HepG2 (cell line): ENCODE measurements around the gene DNMT3A. TPM values are rescaled to one million over a fixed set of nuclear protein-coding genes. Genes with fewer than 3 reads are reported as not detected.
A peak's percentile ranks its signal among the peaks of the same experiment; 100 is the strongest.

Source experiments
- ATF6 ChIP-seq: sonication (generic); formaldehyde crosslinking; conservative IDR thresholded peaks from 2 replicates; pipeline ENCODE4 v1.4.0; 2020; ENCODE audit warnings: missing genetic modification reagents
- FOSL1 ChIP-seq: sonication (generic); formaldehyde crosslinking; IDR thresholded peaks from 2 replicates; pipeline ENCODE4 v1.9.0; 2021; ENCODE audit warnings: missing genetic modification reagents, borderline replicate concordance
- HOXD1 ChIP-seq: sonication (generic); formaldehyde crosslinking; IDR thresholded peaks from 2 replicates; pipeline ENCODE4 v1.5.0; 2020; ENCODE audit warnings: missing genetic modification reagents
- IKZF4 ChIP-seq: sonication (generic); formaldehyde crosslinking; IDR thresholded peaks from 2 replicates; pipeline ENCODE4 v1.5.1; 2020; ENCODE audit warnings: borderline replicate concordance, mild to moderate bottlenecking, low read depth, missing genetic modification reagents; ENCODE audit errors: not compliant biosample characterization
- JUND ChIP-seq: sonication (generic); formaldehyde crosslinking; IDR thresholded peaks from 2 replicates; pipeline ENCODE4 v1.8.0; 2022; ENCODE audit warnings: mild to moderate bottlenecking, missing genetic modification reagents
- KDM1A ChIP-seq: IDR thresholded peaks from 2 replicates; pipeline ENCODE4 v1.6.1; 2016; ENCODE audit warnings: missing compliant biosample characterization
- MEIS1 ChIP-seq: sonication (generic); formaldehyde crosslinking; IDR thresholded peaks from 2 replicates; pipeline ENCODE4 v1.9.0; 2021; ENCODE audit warnings: mild to moderate bottlenecking, missing genetic modification reagents, moderate library complexity, borderline replicate concordance
- MTF2 ChIP-seq: sonication (generic); formaldehyde crosslinking; IDR thresholded peaks from 2 replicates; pipeline ENCODE4 v1.5.0; 2020; ENCODE audit warnings: missing genetic modification reagents, borderline replicate concordance
- NFKB2 ChIP-seq: sonication (generic); formaldehyde crosslinking; IDR thresholded peaks from 2 replicates; pipeline ENCODE4 v1.4.0; 2020; ENCODE audit warnings: missing genetic modification reagents, borderline replicate concordance
- NR2C2 ChIP-seq: sonication (generic); formaldehyde crosslinking; IDR thresholded peaks from 2 replicates; pipeline ENCODE4 v1.4.0; 2020; ENCODE audit warnings: missing genetic modification reagents, mild to moderate bottlenecking, moderate library complexity, borderline replicate concordance
- PCBP1 ChIP-seq: fragments of 200-400 bp; formaldehyde crosslinking; IDR thresholded peaks from 2 replicates; pipeline ENCODE4 v1.6.1; 2017; ENCODE audit warnings: mild to moderate bottlenecking, low read depth, low read length, borderline replicate concordance
- PCBP2 ChIP-seq: fragments of 200-400 bp; formaldehyde crosslinking; optimal IDR thresholded peaks from 2 replicates; pipeline ENCODE3; 2018; ENCODE audit warnings: low read length, low read depth; ENCODE audit not compliant: poor library complexity, severe bottlenecking
- RBAK ChIP-seq: sonication (generic); formaldehyde crosslinking; IDR thresholded peaks from 2 replicates; pipeline ENCODE4 v1.5.1; 2020; ENCODE audit warnings: mild to moderate bottlenecking, missing genetic modification reagents
- TBP ChIP-seq: sonication (generic); formaldehyde crosslinking; IDR thresholded peaks from 2 replicates; pipeline ENCODE4 v1.5.0; 2020; ENCODE audit warnings: missing genetic modification reagents
- THAP7 ChIP-seq: sonication (generic); formaldehyde crosslinking; IDR thresholded peaks from 2 replicates; pipeline ENCODE4 v1.8.1; 2023; ENCODE audit warnings: mild to moderate bottlenecking, missing genetic modification reagents
- TSC22D2 ChIP-seq: sonication (generic); formaldehyde crosslinking; IDR thresholded peaks from 2 replicates; pipeline ENCODE4 v1.5.1; 2020; ENCODE audit warnings: missing genetic modification reagents, mild to moderate bottlenecking, borderline replicate concordance
- ZBTB37 ChIP-seq: sonication (generic); formaldehyde crosslinking; IDR thresholded peaks from 2 replicates; pipeline ENCODE4 v1.4.0; 2020; ENCODE audit warnings: mild to moderate bottlenecking, missing genetic modification reagents
- ZFP91 ChIP-seq: sonication (generic); formaldehyde crosslinking; IDR thresholded peaks from 2 replicates; pipeline ENCODE4 v1.9.0; 2022; ENCODE audit warnings: missing genetic modification reagents, mild to moderate bottlenecking, borderline replicate concordance
- ZKSCAN1 ChIP-seq: fragments of 150-350 bp; IDR thresholded peaks from 2 replicates; pipeline ENCODE4 v1.6.1; 2014; ENCODE audit warnings: low read length
- ZNF10 ChIP-seq: sonication (generic); formaldehyde crosslinking; IDR thresholded peaks from 2 replicates; pipeline ENCODE4 v1.4.0; 2020; ENCODE audit warnings: mild to moderate bottlenecking, low read depth, missing genetic modification reagents, borderline replicate concordance
- ZNF362 ChIP-seq: sonication (generic); formaldehyde crosslinking; IDR thresholded peaks from 2 replicates; pipeline ENCODE4 v1.4.0; 2020; ENCODE audit warnings: missing genetic modification reagents, mild to moderate bottlenecking, borderline replicate concordance
- ZNF724P ChIP-seq: sonication (generic); formaldehyde crosslinking; IDR thresholded peaks from 2 replicates; pipeline ENCODE4 v1.8.0; 2022; ENCODE audit warnings: missing genetic modification reagents, borderline replicate concordance
- ZSCAN20 ChIP-seq: sonication (generic); formaldehyde crosslinking; IDR thresholded peaks from 2 replicates; pipeline ENCODE4 v1.4.0; 2020; ENCODE audit warnings: missing genetic modification reagents, mild to moderate bottlenecking, borderline replicate concordance
- polyA plus RNA-seq, 8 experiments: library from polyadenylated mRNA; depleted of rRNA in 3 of 8; stranded (reverse) in 7 of 8; unstranded in 1 of 8; fragments of >200 nt; fragmentation: Illumina TruSeq in 4 of 8; extraction: Trizol in 4 of 8; gene quantifications; 2 replicates each; pipeline versions ENCODE4 v1.2.1 to v1.2.3, GENCODE V29; 2011 to 2016; ENCODE audit warnings: low read depth in 4 of 8, missing spikeins in 1 of 8, mixed read lengths in 1 of 8; ENCODE audit not compliant: insufficient read depth in 1 of 8
- total RNA-seq, 5 experiments: library from RNA; depleted of rRNA; stranded (reverse); fragments of >200 nt; fragmentation: Illumina TruSeq; extraction: Trizol; gene quantifications; 2 replicates each; pipeline ENCODE4 v1.2.3, GENCODE V29; 2016; ENCODE audit warnings: low read depth in 1 of 5

Gene DNMT3A
- total and polyA plus RNA-seq, 2 of the 13 experiments (the other 11 are each of a cell fraction or from before 2014, with no cell fraction given): 14.7 to 29.1 TPM

- TF ChIP-seq ZBTB37 (CRISPR knock-in tag) (no peak), ZKSCAN1 (no peak), ATF6 (CRISPR knock-in tag) (no peak), ZNF10 (CRISPR knock-in tag) (no peak), THAP7 (CRISPR knock-in tag) (no peak), PCBP1 (no peak), PCBP2 (no peak), JUND (CRISPR knock-in tag) (no peak), KDM1A (no peak), MEIS1 (CRISPR knock-in tag) (peak; percentile 29; the same call in 1 of the 2 replicates), TSC22D2 (CRISPR knock-in tag) (no peak), NFKB2 (no peak), HOXD1 (CRISPR knock-in tag) (no peak), RBAK (CRISPR knock-in tag) (no peak), MTF2 (CRISPR knock-in tag) (no peak), TBP (CRISPR knock-in tag) (no peak), ZSCAN20 (no peak), FOSL1 (CRISPR knock-in tag) (no peak), NR2C2 (CRISPR knock-in tag) (0 out of 2 replicates have a peak, but pooled peaks have one; percentile 15), ZFP91 (CRISPR knock-in tag) (peak; percentile 52; the same call in 1 of the 2 replicates), IKZF4 (CRISPR knock-in tag) (no peak), ZNF362 (CRISPR knock-in tag) (no peak), ZNF724P (CRISPR knock-in tag) (no peak)
Observed at GRCh38 chr2:25339791-25340180, 1.9 kb downstream of the DNMT3A start (continued).
